Measurements from ENCODE around the gene CD55.

Gene CD55

GRCh38 chr1:207329469-207329868, 8.0 kb downstream of the CD55 start:
- no peak for DNase-seq (ENCODE audit: low spot score)

GRCh38 chr1:207330011-207330710, 8.7 kb downstream of the CD55 start:
- no peak for DNase-seq (ENCODE audit: low spot score)

- no peak for DNase-seq (ENCODE audit: low spot score)
Observed at GRCh38 chr1:207331354-207332313, 10.2 kb downstream of the CD55 start.

GRCh38 chr1:207333009-207333600, 11.6 kb downstream of the CD55 start:
- no peak for DNase-seq (ENCODE audit: low spot score)

GRCh38 chr1:207333620-207334019, 12.1 kb downstream of the CD55 start:
- DNase-seq (ENCODE audit: low spot score), result no peak

- no peak for DNase-seq (ENCODE audit: low spot score)
Observed at GRCh38 chr1:207334337-207334736, 12.9 kb downstream of the CD55 start.

GRCh38 chr1:207335138-207335537, 13.7 kb downstream of the CD55 start:
- DNase-seq (ENCODE audit: low spot score), result no peak

- peak; percentile 5 for DNase-seq (ENCODE audit: low spot score)
Observed at GRCh38 chr1:207335695-207336363, 14.4 kb downstream of the CD55 start.

GRCh38 chr1:207336559-207337467, 15.3 kb downstream of the CD55 start:
- DNase-seq (ENCODE audit: low spot score), result no peak

GRCh38 chr1:207342332-207342731, 20.9 kb downstream of the CD55 start:
- DNase-seq (ENCODE audit: low spot score), result no peak

GRCh38 chr1:207343675-207344074, 22.2 kb downstream of the CD55 start:
- DNase-seq (ENCODE audit: low spot score), result no peak

GRCh38 chr1:207344221-207344620, 22.7 kb downstream of the CD55 start:
- no peak for DNase-seq (ENCODE audit: low spot score)

- DNase-seq (ENCODE audit: low spot score), result no peak
Observed at GRCh38 chr1:207345644-207346477, 24.4 kb downstream of the CD55 start.

- no peak for DNase-seq (ENCODE audit: low spot score)
Observed at GRCh38 chr1:207346513-207346912, 25.0 kb downstream of the CD55 start.

- DNase-seq (ENCODE audit: low spot score), result no peak
Observed at GRCh38 chr1:207349979-207350378, 28.5 kb downstream of the CD55 start.

GRCh38 chr1:207352554-207352953, 31.1 kb downstream of the CD55 start:
- DNase-seq (ENCODE audit: low spot score), result no peak

- DNase-seq (ENCODE audit: low spot score), result no peak
Observed at GRCh38 chr1:207355060-207355459, 33.6 kb downstream of the CD55 start.

- DNase-seq (ENCODE audit: low spot score), result no peak
Observed at GRCh38 chr1:207355513-207356295, 34.2 kb downstream of the CD55 start.

GRCh38 chr1:207361029-207361428, 39.6 kb downstream of the CD55 start:
- no peak for DNase-seq (ENCODE audit: low spot score)

Data from AG08395 (cell line).